ENCODE measurements around the gene URB2.

URB2 gene

DNA sequence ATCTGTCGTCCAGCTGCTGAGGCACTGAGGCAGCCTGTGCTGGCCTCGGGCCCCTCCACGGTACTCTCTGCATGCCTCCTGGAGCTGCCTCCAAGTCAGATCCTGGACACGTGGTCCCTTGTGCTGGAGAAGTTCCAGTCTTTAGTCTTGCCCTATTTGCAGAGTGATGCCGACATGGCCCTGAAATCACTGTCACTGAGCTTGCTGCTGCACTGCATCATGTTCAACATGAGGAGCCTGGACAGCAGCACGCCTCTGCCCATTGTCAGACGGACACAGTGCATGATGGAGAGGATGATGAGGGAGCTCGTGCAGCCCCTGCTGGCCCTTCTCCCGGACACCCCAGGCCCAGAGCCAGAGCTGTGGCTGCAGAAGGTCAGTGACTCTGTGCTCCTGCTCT is 10.0 kb downstream of the URB2 start:
- H3K27me3 ChIP-seq (ENCODE audit: insufficient read depth, low read length, poor library complexity, severe bottlenecking) = no peaks in the 10 kb centered on the region
- H4K20me1 ChIP-seq (ENCODE audit: insufficient read depth, low read length, poor library complexity, severe bottlenecking) = peaks cover 12% of the 10 kb centered on the region
- peaks cover 6% of the 10 kb centered on the region for H3K4me1 ChIP-seq (ENCODE audit: insufficient read depth, low read length, poor library complexity, severe bottlenecking)
- no peak overlapping the region for H3K4me3 ChIP-seq (ENCODE audit: low read length, poor library complexity, severe bottlenecking)
- peaks cover 51% of the 10 kb centered on the region; the same call in 1 of the 2 replicates for H3K36me3 ChIP-seq (ENCODE audit: insufficient read depth, low read length)
- H3K9me2 ChIP-seq (replicated peaks; ENCODE audit: low read depth, low read length) = no peaks in the 10 kb centered on the region
- H3K79me2 ChIP-seq (ENCODE audit: insufficient read depth, low read length) = peaks cover 31% of the 10 kb centered on the region
- no peak overlapping the region for H3K9ac ChIP-seq (ENCODE audit: low read depth, low read length, poor library complexity, severe bottlenecking)
- H3F3A ChIP-seq (ENCODE audit: low read depth) = no peaks in the 10 kb centered on the region
- H3K9me3 ChIP-seq (ENCODE audit: insufficient read depth, low read depth, low read length) = no peaks in the 10 kb centered on the region
- no peak overlapping the region for H3K4me2 ChIP-seq (ENCODE audit: low read depth, low read length, poor library complexity, severe bottlenecking)
- H2AFZ ChIP-seq (ENCODE audit: low read length) = no peak overlapping the region
- no peak for TF ChIP-seq EZH2phosphoT487 (IDR thresholded peaks at IDR 0.05; ENCODE audit: borderline replicate concordance)
- TF ChIP-seq, protein P1, sequence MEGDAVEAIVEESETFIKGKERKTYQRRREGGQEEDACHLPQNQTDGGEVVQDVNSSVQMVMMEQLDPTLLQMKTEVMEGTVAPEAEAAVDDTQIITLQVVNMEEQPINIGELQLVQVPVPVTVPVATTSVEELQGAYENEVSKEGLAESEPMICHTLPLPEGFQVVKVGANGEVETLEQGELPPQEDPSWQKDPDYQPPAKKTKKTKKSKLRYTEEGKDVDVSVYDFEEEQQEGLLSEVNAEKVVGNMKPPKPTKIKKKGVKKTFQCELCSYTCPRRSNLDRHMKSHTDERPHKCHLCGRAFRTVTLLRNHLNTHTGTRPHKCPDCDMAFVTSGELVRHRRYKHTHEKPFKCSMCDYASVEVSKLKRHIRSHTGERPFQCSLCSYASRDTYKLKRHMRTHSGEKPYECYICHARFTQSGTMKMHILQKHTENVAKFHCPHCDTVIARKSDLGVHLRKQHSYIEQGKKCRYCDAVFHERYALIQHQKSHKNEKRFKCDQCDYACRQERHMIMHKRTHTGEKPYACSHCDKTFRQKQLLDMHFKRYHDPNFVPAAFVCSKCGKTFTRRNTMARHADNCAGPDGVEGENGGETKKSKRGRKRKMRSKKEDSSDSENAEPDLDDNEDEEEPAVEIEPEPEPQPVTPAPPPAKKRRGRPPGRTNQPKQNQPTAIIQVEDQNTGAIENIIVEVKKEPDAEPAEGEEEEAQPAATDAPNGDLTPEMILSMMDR (conservative IDR thresholded peaks at IDR 0.05; ENCODE audit: low read length) = no peak

DNA sequence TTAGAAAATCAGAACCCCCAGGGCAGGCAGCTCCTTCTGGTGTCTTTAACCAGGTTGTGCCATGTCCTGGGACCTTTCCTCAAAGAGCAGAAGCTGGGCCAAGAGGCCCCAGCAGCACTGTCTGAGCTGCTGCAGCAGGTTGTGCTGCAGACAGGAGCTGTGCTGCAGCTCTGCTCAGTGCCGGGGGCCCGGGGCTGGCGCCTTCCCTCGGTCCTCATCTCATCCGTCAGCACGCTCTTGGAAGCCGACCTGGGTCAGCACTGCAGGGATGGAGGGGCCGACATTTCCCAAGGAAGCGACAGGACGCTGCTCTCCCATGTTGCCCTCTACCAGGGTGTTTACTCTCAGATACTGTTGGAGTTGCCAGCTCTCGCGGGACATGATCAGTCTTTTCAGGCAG is 11.7 kb downstream of the URB2 start:
- peaks cover 5% of the 10 kb centered on the region for H4K20me1 ChIP-seq (ENCODE audit: insufficient read depth, low read length, poor library complexity, severe bottlenecking)
- H3K4me2 ChIP-seq (ENCODE audit: low read depth, low read length, poor library complexity, severe bottlenecking) = no peak overlapping the region
- no peak for TF ChIP-seq EZH2phosphoT487 (IDR thresholded peaks at IDR 0.05; ENCODE audit: borderline replicate concordance)
- TF ChIP-seq, protein P1 (conservative IDR thresholded peaks at IDR 0.05; ENCODE audit: low read length) = no peak
- no peaks in the 10 kb centered on the region for H3K4me1 ChIP-seq (ENCODE audit: insufficient read depth, low read length, poor library complexity, severe bottlenecking)
- peaks cover 24% of the 10 kb centered on the region; the same call in 1 of the 2 replicates for H3K79me2 ChIP-seq (ENCODE audit: insufficient read depth, low read length)
- no peaks in the 10 kb centered on the region for H3K27me3 ChIP-seq (ENCODE audit: insufficient read depth, low read length, poor library complexity, severe bottlenecking)
- H3K9me2 ChIP-seq (replicated peaks; ENCODE audit: low read depth, low read length) = no peaks in the 10 kb centered on the region
- H2AFZ ChIP-seq (ENCODE audit: low read length) = no peak overlapping the region
- peaks cover 46% of the 10 kb centered on the region; the same call in 1 of the 2 replicates for H3K36me3 ChIP-seq (ENCODE audit: insufficient read depth, low read length)
- H3K4me3 ChIP-seq (ENCODE audit: low read length, poor library complexity, severe bottlenecking) = no peak overlapping the region
- H3K9ac ChIP-seq (ENCODE audit: low read depth, low read length, poor library complexity, severe bottlenecking) = no peak overlapping the region
- H3F3A ChIP-seq (ENCODE audit: low read depth) = no peaks in the 10 kb centered on the region
- no peaks in the 10 kb centered on the region for H3K9me3 ChIP-seq (ENCODE audit: insufficient read depth, low read depth, low read length)

GRCh38 chr1:229640455-229640854 is 14.4 kb downstream of the URB2 start:
- peaks cover 20% of the 10 kb centered on the region; the same call in 1 of the 2 replicates for H3K79me2 ChIP-seq (ENCODE audit: insufficient read depth, low read length)
- H3K4me2 ChIP-seq (ENCODE audit: low read depth, low read length, poor library complexity, severe bottlenecking) = no peak overlapping the region
- H3K9me2 ChIP-seq (replicated peaks; ENCODE audit: low read depth, low read length) = no peaks in the 10 kb centered on the region
- no peak overlapping the region for H3K9ac ChIP-seq (ENCODE audit: low read depth, low read length, poor library complexity, severe bottlenecking)
- no peak overlapping the region for H2AFZ ChIP-seq (ENCODE audit: low read length)
- no peaks in the 10 kb centered on the region for H3K9me3 ChIP-seq (ENCODE audit: insufficient read depth, low read depth, low read length)
- H3K4me3 ChIP-seq (ENCODE audit: low read length, poor library complexity, severe bottlenecking) = no peak overlapping the region
- no peaks in the 10 kb centered on the region for H3F3A ChIP-seq (ENCODE audit: low read depth)
- H3K36me3 ChIP-seq (ENCODE audit: insufficient read depth, low read length) = peaks cover 58% of the 10 kb centered on the region
- H4K20me1 ChIP-seq (ENCODE audit: insufficient read depth, low read length, poor library complexity, severe bottlenecking) = no peaks in the 10 kb centered on the region
- no peaks in the 10 kb centered on the region for H3K4me1 ChIP-seq (ENCODE audit: insufficient read depth, low read length, poor library complexity, severe bottlenecking)
- H3K27me3 ChIP-seq (ENCODE audit: insufficient read depth, low read length, poor library complexity, severe bottlenecking) = no peaks in the 10 kb centered on the region
- TF ChIP-seq, protein P1 (conservative IDR thresholded peaks at IDR 0.05; ENCODE audit: low read length) = no peak
- TF ChIP-seq EZH2phosphoT487 (IDR thresholded peaks at IDR 0.05; ENCODE audit: borderline replicate concordance) = no peak

All from Loucy (cell line).